GM12873 (cell line): ENCODE data around the gene TIGD6.

Source experiments
- TF ChIP-seq, protein P1 (sequence below): IDR thresholded peaks from 2 replicates; pipeline ENCODE4 v1.5.1; 2012; ENCODE audit warnings: low read depth, mild to moderate bottlenecking, moderate library complexity, low read length, control low read depth; ENCODE audit not compliant: insufficient read depth; ENCODE audit errors: missing control alignments

Gene TIGD6

DNA sequence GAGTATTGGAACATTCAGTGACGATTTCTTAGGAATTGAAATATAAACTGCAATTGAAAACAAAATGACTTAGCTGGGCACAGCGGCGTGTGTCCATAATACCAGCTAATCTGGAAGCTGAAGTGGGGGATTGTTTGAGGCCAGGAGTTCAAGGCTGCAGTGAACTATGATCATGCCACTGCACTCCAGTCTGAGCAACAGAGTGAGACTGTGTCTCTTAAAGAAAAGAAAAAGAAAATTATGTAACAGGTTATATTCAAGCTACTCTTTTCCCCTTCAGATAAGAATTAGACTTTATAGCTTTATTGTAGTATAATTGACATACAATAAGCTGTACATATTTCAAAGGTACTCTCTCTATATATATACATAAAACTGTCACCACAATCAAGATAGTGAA is 33.5 kb downstream of the TIGD6 start:
- TF ChIP-seq, protein P1, sequence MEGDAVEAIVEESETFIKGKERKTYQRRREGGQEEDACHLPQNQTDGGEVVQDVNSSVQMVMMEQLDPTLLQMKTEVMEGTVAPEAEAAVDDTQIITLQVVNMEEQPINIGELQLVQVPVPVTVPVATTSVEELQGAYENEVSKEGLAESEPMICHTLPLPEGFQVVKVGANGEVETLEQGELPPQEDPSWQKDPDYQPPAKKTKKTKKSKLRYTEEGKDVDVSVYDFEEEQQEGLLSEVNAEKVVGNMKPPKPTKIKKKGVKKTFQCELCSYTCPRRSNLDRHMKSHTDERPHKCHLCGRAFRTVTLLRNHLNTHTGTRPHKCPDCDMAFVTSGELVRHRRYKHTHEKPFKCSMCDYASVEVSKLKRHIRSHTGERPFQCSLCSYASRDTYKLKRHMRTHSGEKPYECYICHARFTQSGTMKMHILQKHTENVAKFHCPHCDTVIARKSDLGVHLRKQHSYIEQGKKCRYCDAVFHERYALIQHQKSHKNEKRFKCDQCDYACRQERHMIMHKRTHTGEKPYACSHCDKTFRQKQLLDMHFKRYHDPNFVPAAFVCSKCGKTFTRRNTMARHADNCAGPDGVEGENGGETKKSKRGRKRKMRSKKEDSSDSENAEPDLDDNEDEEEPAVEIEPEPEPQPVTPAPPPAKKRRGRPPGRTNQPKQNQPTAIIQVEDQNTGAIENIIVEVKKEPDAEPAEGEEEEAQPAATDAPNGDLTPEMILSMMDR = no peak

DNA sequence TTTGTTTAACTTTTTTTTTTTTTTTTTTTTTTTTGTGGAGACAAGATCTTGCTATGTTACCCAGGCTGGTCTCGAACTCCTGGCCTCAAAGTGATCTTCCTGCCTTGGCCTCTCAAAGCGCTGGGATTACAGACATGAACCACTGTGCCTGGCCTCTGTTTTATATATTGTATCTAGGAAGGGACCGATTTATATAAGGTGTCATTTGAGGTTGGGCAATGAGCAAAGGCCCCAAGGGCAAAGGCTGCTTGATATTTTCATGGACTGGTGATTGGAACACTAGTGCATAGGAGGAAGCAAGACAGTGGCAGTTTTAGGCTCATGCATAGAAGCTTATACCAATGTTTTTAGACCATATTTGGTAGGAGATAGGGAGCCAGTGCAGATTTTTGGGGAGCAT is 36.7 kb downstream of the TIGD6 start:
- TF ChIP-seq, protein P1 = no peak

DNA sequence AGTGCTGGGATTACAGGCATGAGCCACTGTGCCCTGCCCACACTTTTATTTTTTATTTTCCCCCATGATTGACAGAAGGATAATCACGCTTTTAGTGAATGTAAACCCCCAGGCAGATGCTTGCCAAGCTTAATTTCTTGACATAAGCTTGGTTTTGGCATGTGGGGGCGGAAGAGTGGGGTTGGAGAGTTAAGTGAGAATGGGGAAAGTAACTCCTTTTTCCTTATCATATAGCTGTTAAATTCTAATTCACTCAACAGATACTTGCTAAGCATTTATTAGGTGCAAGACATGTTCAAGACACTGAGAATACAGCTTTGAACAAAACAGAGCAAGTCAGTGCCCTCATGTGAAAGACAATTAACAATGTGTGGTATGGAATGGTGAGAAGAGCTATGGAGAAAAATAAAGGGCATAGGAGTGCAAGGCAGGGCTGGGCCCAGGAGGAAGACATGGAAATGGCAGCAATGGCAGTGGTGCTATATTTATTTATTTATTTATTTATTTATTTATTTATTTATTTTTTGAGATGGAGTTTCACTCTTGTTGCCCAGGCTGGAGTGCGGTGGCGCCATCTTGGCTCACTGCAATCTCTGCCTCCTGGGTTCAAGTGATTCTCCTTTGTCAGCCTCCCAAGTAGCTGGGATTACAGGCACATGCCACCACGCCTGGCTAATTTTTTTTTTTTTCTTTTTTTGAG is 37.7 kb downstream of the TIGD6 start:
- TF ChIP-seq, protein P1 = no peak

DNA sequence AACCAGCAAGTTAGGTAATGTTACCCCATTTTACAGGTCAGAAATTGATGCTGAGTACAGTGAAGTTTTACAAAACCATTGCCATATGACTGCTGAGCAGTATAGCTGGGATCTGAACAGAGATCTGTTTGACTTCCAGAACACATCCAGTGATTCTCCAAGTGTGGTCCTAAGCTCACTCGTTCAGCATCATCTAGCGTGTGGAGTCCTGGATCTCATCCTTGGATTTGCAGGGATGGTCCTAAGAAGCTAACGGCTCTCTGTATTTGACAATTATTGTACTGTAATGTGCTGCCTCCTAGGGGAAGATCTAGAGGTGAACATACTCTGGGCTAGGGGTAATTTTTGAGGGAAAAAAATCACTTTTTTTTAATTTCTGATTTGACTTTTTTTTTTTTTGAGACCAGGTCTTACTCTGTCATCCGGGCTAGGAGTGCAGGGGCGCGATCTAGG is 38.5 kb downstream of the TIGD6 start:
- TF ChIP-seq, protein P1 = peak; percentile 40

DNA sequence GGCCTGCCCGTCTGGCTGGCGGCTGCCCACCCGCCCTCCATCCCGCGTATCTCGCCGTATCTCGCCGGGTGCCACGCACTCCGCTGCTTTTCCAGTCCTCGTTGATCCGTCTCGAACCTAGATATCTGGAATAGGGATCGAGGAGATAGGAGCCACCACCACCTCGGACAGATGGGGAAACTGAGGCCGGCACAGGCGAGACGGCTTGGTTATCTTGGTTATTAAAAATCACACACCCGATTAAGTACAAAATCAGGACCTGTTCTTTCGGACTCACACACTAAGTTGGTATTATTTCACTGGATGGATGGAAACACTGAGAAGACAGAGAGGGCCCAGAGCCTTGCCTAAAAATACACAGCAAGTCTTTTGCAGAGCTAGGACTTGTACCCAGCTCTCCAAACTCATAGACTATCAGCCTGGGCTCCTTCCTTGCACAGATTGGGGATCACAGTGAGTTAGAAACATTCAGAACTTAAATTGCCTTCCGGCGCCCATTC is 39.2 kb downstream of the TIGD6 start:
- TF ChIP-seq, protein P1 = no peak

DNA sequence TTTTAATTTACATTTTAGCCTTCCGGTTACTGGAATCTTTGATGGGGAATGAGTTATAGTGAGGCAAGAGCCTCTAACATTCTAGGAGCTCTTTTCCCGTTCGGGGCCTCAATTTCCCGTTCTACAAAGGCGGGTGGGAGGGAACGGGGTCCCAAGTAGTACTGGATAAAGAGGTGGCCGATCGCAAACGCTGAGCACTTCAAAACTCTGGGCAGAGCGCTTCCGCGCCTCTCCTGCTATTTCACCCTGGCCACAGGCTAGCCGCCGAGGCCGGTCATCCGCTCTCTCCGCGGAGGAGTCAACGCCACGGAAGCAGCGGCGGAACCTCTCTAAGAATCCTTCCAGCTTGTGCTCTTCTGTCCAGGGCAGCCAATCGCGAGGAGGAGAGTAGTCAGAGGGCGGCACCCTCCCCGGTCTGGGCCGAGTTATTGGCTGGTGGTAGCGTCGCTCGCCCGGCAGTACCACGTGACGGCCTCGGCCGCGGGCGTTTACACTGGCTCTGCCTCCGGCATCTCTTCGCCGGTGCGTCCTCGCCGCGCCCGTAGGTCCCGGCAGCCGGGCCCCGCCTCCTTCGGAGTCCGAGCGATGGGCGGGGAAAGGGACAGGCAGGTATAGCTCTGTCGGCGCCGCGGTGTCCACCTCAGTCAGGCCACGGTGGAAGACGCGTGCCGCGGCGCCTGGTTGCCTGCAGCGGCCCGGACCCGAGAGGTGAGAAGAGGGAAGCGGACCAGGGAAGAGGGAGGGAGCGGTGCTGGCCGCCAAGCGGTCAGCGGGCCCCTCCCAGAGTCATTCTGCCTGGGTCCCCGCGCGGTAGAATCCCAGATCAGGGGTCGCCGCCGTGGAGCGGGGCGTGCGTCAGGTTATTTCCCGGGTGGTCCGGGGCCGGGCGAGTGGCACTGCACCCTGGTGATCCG is 39.9 kb downstream of the TIGD6 start, which contains the start of gene SLC26A2:
SLC26A2 (plus strand) TSS at position 487 of the 914 bp plus-strand sequence. CDS start 16,895 bp downstream, outside the sequence.
- TF ChIP-seq, protein P1 = no peak
